AG04450 (cell line): Measurements from ENCODE around the gene SPHK1. TPM values are rescaled to one million over a fixed set of nuclear protein-coding genes. Genes with fewer than 3 reads are reported as not detected.

Experiments
- CTCF ChIA-PET: fragments of 300-600, 350-600 bp; formaldehyde crosslinking; extraction: SDS; loops from one replicate; lab custom pipeline; 2022; ENCODE audit warnings: antibody characterized with exemption, inconsistent platforms; lab: Charles Lee
- POLR2A ChIA-PET: fragments of 350-600 bp; formaldehyde crosslinking; extraction: SDS; loops from one replicate; lab custom pipeline; 2021; ENCODE audit warnings: antibody characterized with exemption, inconsistent platforms; lab: Yijun Ruan, JAX
- DNase-seq: peaks from one replicate; pipeline ENCODE4 v3.0.0-alpha.2; 2011; ENCODE audit warnings: low read depth, low spot score
- H3K27ac ChIP-seq: one replicate; pipeline ENCODE4 v1.5.1; 2012; ENCODE audit warnings: low read depth, low read length, control low read depth
- H3K27me3 ChIP-seq: one replicate; pipeline ENCODE4 v1.6.0; 2012; ENCODE audit warnings: low read length; ENCODE audit not compliant: control insufficient read depth, insufficient read depth
- H3K4me3 ChIP-seq: 2 replicates; pipeline ENCODE4 v1.5.1; 2011; ENCODE audit warnings: mild to moderate bottlenecking, low read depth, low read length, control low read depth
- H3K9me3 ChIP-seq: 2 replicates; pipeline ENCODE4 v1.5.1; 2012; ENCODE audit warnings: low read length; ENCODE audit not compliant: control insufficient read depth, insufficient read depth
- CTCF ChIP-seq: IDR thresholded peaks from 2 replicates; pipeline ENCODE4 v1.5.1; 2011; ENCODE audit warnings: low read depth, low read length, control low read depth, inconsistent platforms
- polyA minus RNA-seq: library from RNA; depleted of rRNA, polyadenylated mRNA; stranded (reverse); fragments of >200 nt; gene quantifications from 2 replicates; pipeline ENCODE4 v1.2.3, GENCODE V29; 2011; rRNA and poly(A)+ RNA removed
- polyA plus RNA-seq: library from polyadenylated mRNA; depleted of rRNA; stranded (reverse); fragments of >200 nt; gene quantifications from 2 replicates; pipeline ENCODE4 v1.2.3, GENCODE V29; 2011; rRNA removed

The SPHK1 gene
- polyA plus RNA-seq (11.6 and 16.2 TPM in 2 replicates), polyA minus RNA-seq (4.8 and 6.7 TPM in 2 replicates)

GRCh38 chr17:76384222-76384986 is at the start of gene SPHK1:
Gene SPHK1, plus strand, starts transcription at chr17:76384609. Its CDS starts 1,036 bp downstream, at chr17:76385645.
- H3K9me3 ChIP-seq, result no peaks in the 10 kb centered on the region; the same call in 1 of the 2 replicates
- ChIA-PET POLR2A (interaction anchor here (0.6 to 3.8 kb wide), 8 partner anchors 8 to 120 kb away, joined by 3 to 37 read pairs (median 4); partner anchors contain the start of genes PRPSAP1 and UBALD2), CTCF (interaction anchor here (0.7 to 3.5 kb wide), 13 partner anchors 9 to 370 kb away, joined by 3 to 43 read pairs (median 7); partner anchors contain the start of gene PRPSAP1)
- H3K4me3 ChIP-seq, result peak within 1 kb of the TSS; percentile 74
- H3K27ac ChIP-seq, result peak within 1 kb of the TSS; percentile 87
- no peaks in the 10 kb centered on the region for H3K27me3 ChIP-seq
- DNase-seq, result no peak
- no peak for TF ChIP-seq CTCF

- H3K4me3 ChIP-seq, result no peak overlapping the region
- CTCF ChIA-PET, result interaction anchor here (0.7 to 1.5 kb wide), 2 partner anchors 62 to 216 kb away, joined by 4 to 5 read pairs; no protein-coding TSS in a partner anchor
- no peak for DNase-seq
- TF ChIP-seq CTCF, result no peak
- no peak overlapping the region for H3K27ac ChIP-seq
- H3K27me3 ChIP-seq, result no peaks in the 10 kb centered on the region
- POLR2A ChIA-PET, result no interaction called here
- H3K9me3 ChIP-seq, result no peaks in the 10 kb centered on the region
These were observed 48.6 kb upstream of the SPHK1 start for GRCh38 chr17:76335716-76336381.

GRCh38 chr17:76336756-76337412 is 47.5 kb upstream of the SPHK1 start:
- POLR2A ChIA-PET, result interaction anchor here (0.6 to 1.4 kb wide), 3 partner anchors 17 to 53 kb away, joined by 4 to 6 read pairs (median 5); partner anchors contain the start of gene PRPSAP1

GRCh38 chr17:76337413-76337777 is 47.0 kb upstream of the SPHK1 start:
- no peak for TF ChIP-seq CTCF
- no peak for DNase-seq
- Histone ChIP-seq H3K27me3 (no peaks in the 10 kb centered on the region), H3K27ac (no peak overlapping the region), H3K4me3 (no peak overlapping the region), H3K9me3 (no peaks in the 10 kb centered on the region)
- POLR2A ChIA-PET, result interaction anchor here (1.4 kb wide), 1 partner anchor 16 kb away, joined by 6 read pairs; the partner anchor contains the start of gene PRPSAP1
- CTCF ChIA-PET, result interaction anchor here (0.9 to 1.6 kb wide), 3 partner anchors 32 to 58 kb away, joined by 3 to 4 read pairs (median 3); no protein-coding TSS in a partner anchor

More at GRCh38 chr17:76336756-76337412, 47.5 kb upstream of the SPHK1 start:
- Histone ChIP-seq H3K4me3 (no peak overlapping the region), H3K27ac (no peak overlapping the region), H3K27me3 (no peaks in the 10 kb centered on the region), H3K9me3 (no peaks in the 10 kb centered on the region)
- DNase-seq, result no peak
- CTCF ChIA-PET, result interaction anchor here (0.6 to 1.6 kb wide), 6 partner anchors 21 to 233 kb away, joined by 3 to 7 read pairs (median 4); partner anchors contain the start of gene EXOC7
- no peak for TF ChIP-seq CTCF
